Psoas muscle (tissue), 8 donors: ENCODE data around the gene SH3BP5. TPM values are rescaled to one million over a fixed set of nuclear protein-coding genes. Genes with fewer than 3 reads are reported as not detected.

Experiments used
- ATAC-seq, 4 donors: fragments of 200-7000 bp; cut with Tn5 transposase; one replicate each; pipeline ENCODE4 v1.9.1; 2020; ENCODE audit warnings: moderate library complexity in 3 of 4, mild to moderate bottlenecking in 2 of 4
- DNase-seq, 2 donors: peaks; one replicate each; pipeline ENCODE4 v3.0.0-alpha.2; 2020
- H3K27ac ChIP-seq: fragments of 200-600 bp; one replicate; pipeline ENCODE4 v1.8.0; 2022
- H3K27me3 ChIP-seq, 3 donors: fragments of 200-600 bp in 1 of 3; one replicate each; pipeline versions ENCODE4 v1.6.1 to v1.8.0; 2013 to 2022; ENCODE audit warnings: low read length in 2 of 3, mild to moderate bottlenecking in 2 of 3, moderate library complexity in 1 of 3; ENCODE audit not compliant: insufficient read depth in 3 of 3
- H3K36me3 ChIP-seq, 2 donors: fragments of 200-600 bp in 1 of 2; one replicate each; pipeline versions ENCODE4 v1.6.1 to v1.8.0; 2013 to 2022; ENCODE audit warnings: low read depth in 1 of 2, mild to moderate bottlenecking in 1 of 2, moderate library complexity in 1 of 2; ENCODE audit not compliant: insufficient read depth in 1 of 2
- H3K4me1 ChIP-seq: fragments of 200-600 bp; one replicate; pipeline ENCODE4 v1.8.0; 2022
- H3K4me3 ChIP-seq: fragments of 200-600 bp; one replicate; pipeline ENCODE4 v1.8.0; 2022; ENCODE audit warnings: mild to moderate bottlenecking
- H3K9me3 ChIP-seq: fragments of 200-600 bp; one replicate; pipeline ENCODE4 v1.8.0; 2022
- CTCF ChIP-seq: fragments of 200-600 bp; IDR thresholded peaks from one replicate; pipeline ENCODE4 v1.8.0; 2022; ENCODE audit warnings: antibody characterized with exemption
- whole genome bisulfite sequencing, 3 donors: extraction: QIAGEN DNeasy Blood & Tissue Kit; methylation state at CpG; one replicate each; pipeline versions ENCODE4 v1.1.6 to v1.1.7; 2013; 5-methylcytosine and 5-hydroxymethylcytosine counted together
- intact Hi-C, 2 donors: fragments of 100-400 bp; cut with DNase I; formaldehyde crosslinking; loops; one replicate each; pipeline versions ENCODE4 v1.11.0 to v1.14.2; 2022
- polyA plus RNA-seq, 3 donors: library from polyadenylated mRNA; stranded (reverse); fragments of 200-250 nt; gene quantifications; one replicate each; pipeline ENCODE4 v1.2.3, GENCODE V29; 2013
- total RNA-seq, 4 donors: library from RNA; stranded (reverse); fragmentation: NEBNext Ultra II Directional in 2 of 4; extraction: Animal tissue kit (Norgen Biotek cat#: 25700) in 2 of 4; gene quantifications; one replicate each; pipeline versions ENCODE4 v1.2.1 to v1.2.4, GENCODE V29; 2021 to 2023
- donor health status: healthy with polysubstance abuse.
- donor health status: DM: no; HTN: no; CAD: no; lungs with moderate emphysema.
- donor health status: Bipolar disorder and iron deficiency.
- donor health status: healthy.
- donor health status: DM: yes; HTN: yes; CAD: no.
- donor health status: DM: no; HTN: no; CAD: no.
- donor health status: DM: no; HTN: no; CAD: no.
- donor health status: DM: yes; HTN: yes; CAD: no.

Gene SH3BP5
- total and polyA plus RNA-seq, 7 donors: 14.4 to 63.0 (median 42.8) TPM

- peaks cover 11% of the 10 kb centered on the region for H3K4me1 ChIP-seq
- no peak for TF ChIP-seq CTCF
- 91 to 96% (median 94%) methylated on average over 7 of the region's 7 CpGs for WGBS, 3 donors
- H3K27me3 ChIP-seq: no peaks in the 10 kb centered on the region
- no peak for ATAC-seq
- H3K9me3 ChIP-seq: no peaks in the 10 kb centered on the region
- intact Hi-C loops: no loop called here
- H3K4me3 ChIP-seq: no peak overlapping the region
- no peak overlapping the region for H3K27ac ChIP-seq
- peaks cover 8 to 74% of the 10 kb centered on the region in 2 donors for H3K36me3 ChIP-seq
- DNase-seq: peak in 1 of 2 donors; percentile 51
These were observed 73.7 kb downstream of the SH3BP5 start for GRCh38 chr3:15258720-15259119.

- H3K4me1 ChIP-seq: peaks cover 3% of the 10 kb centered on the region
- H3K9me3 ChIP-seq: no peaks in the 10 kb centered on the region
- peak in 1 of 2 donors; percentile 43 for DNase-seq
- 41 to 51% (median 43%) methylated on average over 8 of the region's 8 CpGs for WGBS, 3 donors
- intact Hi-C loops: no loop called here
- H3K36me3 ChIP-seq: peaks cover 8 to 92% of the 10 kb centered on the region in 2 donors
- H3K27me3 ChIP-seq: no peaks in the 10 kb centered on the region
- H3K4me3 ChIP-seq: no peak overlapping the region
- H3K27ac ChIP-seq: peak overlapping the region; percentile 59
- no peak for TF ChIP-seq CTCF
- peak; percentile 69 to 86 (median 72) for ATAC-seq
These were observed 75.5 kb downstream of the SH3BP5 start for GRCh38 chr3:15256861-15257341.

GRCh38 chr3:15255215-15255614 is 77.2 kb downstream of the SH3BP5 start:
- WGBS, 3 donors: 95 to 97% (median 96%) methylated on average over 2 of the region's 2 CpGs
- TF ChIP-seq CTCF: no peak

GRCh38 chr3:15253023-15253697 is 79.2 kb downstream of the SH3BP5 start:
- peaks cover 6 to 100% of the 10 kb centered on the region in 2 donors for H3K36me3 ChIP-seq

More at GRCh38 chr3:15255215-15255614, 77.2 kb downstream of the SH3BP5 start:
- H3K27me3 ChIP-seq: no peaks in the 10 kb centered on the region
- DNase-seq (no peak), ATAC-seq (no peak)
- H3K36me3 ChIP-seq: peaks cover 8 to 100% of the 10 kb centered on the region in 2 donors
- H3K4me1 ChIP-seq: peaks cover 3% of the 10 kb centered on the region
- intact Hi-C loops: no loop called here
- H3K9me3 ChIP-seq: no peaks in the 10 kb centered on the region
- no peak overlapping the region for H3K27ac ChIP-seq
- H3K4me3 ChIP-seq: no peak overlapping the region

More at GRCh38 chr3:15253023-15253697, 79.2 kb downstream of the SH3BP5 start:
- WGBS, 3 donors: 75 to 85% (median 85%) methylated on average over 7 of the region's 7 CpGs
- intact Hi-C loops: loop anchor here in 1 of 2 donors (5.0 kb wide), 1 partner anchor 41 kb away; no protein-coding TSS in a partner anchor
- ATAC-seq (no peak), DNase-seq (no peak)
- H3K27me3 ChIP-seq: no peaks in the 10 kb centered on the region
- no peak for TF ChIP-seq CTCF
- H3K27ac ChIP-seq: no peak overlapping the region
- H3K9me3 ChIP-seq: no peaks in the 10 kb centered on the region
- no peak overlapping the region for H3K4me3 ChIP-seq
- peaks cover 3% of the 10 kb centered on the region for H3K4me1 ChIP-seq
